ENCODE measurements around the gene MCEMP1.

- no peak for TF ChIP-seq CTCF (IDR thresholded peaks at IDR 0.05; ENCODE audit: poor library complexity)
- no peak for TF ChIP-seq EZH2 (IDR thresholded peaks at IDR 0.05; ENCODE audit: borderline replicate concordance)
Measured at GRCh38 chr19:7729211-7729610, 52.3 kb downstream of the MCEMP1 start.
